ENCODE results near the gene TMC6. TPM values are rescaled to one million over a fixed set of nuclear protein-coding genes. Genes with fewer than 3 reads are reported as not detected.

Gene TMC6
- total RNA-seq, 1 donor from 2014 or later = 6.9 TPM

GRCh38 chr17:78104540-78104941, 24.0 kb downstream of the TMC6 start:
- no peak overlapping the region for H3K9ac ChIP-seq
- TF ChIP-seq, protein P1, sequence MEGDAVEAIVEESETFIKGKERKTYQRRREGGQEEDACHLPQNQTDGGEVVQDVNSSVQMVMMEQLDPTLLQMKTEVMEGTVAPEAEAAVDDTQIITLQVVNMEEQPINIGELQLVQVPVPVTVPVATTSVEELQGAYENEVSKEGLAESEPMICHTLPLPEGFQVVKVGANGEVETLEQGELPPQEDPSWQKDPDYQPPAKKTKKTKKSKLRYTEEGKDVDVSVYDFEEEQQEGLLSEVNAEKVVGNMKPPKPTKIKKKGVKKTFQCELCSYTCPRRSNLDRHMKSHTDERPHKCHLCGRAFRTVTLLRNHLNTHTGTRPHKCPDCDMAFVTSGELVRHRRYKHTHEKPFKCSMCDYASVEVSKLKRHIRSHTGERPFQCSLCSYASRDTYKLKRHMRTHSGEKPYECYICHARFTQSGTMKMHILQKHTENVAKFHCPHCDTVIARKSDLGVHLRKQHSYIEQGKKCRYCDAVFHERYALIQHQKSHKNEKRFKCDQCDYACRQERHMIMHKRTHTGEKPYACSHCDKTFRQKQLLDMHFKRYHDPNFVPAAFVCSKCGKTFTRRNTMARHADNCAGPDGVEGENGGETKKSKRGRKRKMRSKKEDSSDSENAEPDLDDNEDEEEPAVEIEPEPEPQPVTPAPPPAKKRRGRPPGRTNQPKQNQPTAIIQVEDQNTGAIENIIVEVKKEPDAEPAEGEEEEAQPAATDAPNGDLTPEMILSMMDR (IDR thresholded peaks at IDR 0.05) = no peak
- TF ChIP-seq EZH2phosphoT487 (IDR thresholded peaks at IDR 0.05) (no peak), EZH2 (IDR thresholded peaks at IDR 0.05) (no peak)
- no peak overlapping the region for H3K27ac ChIP-seq
- H3K4me3 ChIP-seq = no peak overlapping the region
- H3K9me3 ChIP-seq (ENCODE audit: low read depth) = no peaks in the 10 kb centered on the region
- H3K4me1 ChIP-seq = no peaks in the 10 kb centered on the region
- H3K27me3 Mint-ChIP-seq (ENCODE audit: insufficient read depth, low read depth) = peaks cover 6% of the 10 kb centered on the region
- peaks cover 8% of the 10 kb centered on the region for H3K36me3 ChIP-seq
- no peak overlapping the region for H2AFZ ChIP-seq (replicated peaks)
- H3K79me2 ChIP-seq (ENCODE audit: low read depth) = no peaks in the 10 kb centered on the region
- H3F3A ChIP-seq (ENCODE audit: low read depth) = no peaks in the 10 kb centered on the region
- no peaks in the 10 kb centered on the region for H3K27me3 ChIP-seq
- no peaks in the 10 kb centered on the region for H4K20me1 ChIP-seq (ENCODE audit: low read depth)
- H3K27ac Mint-ChIP-seq = no peak overlapping the region
- DNase-seq (ENCODE audit: low spot score) = no peak
- no peak overlapping the region for H3K4me3 Mint-ChIP-seq
- peaks cover 13% of the 10 kb centered on the region for H3K4me1 Mint-ChIP-seq
- H3K36me3 Mint-ChIP-seq = peaks cover 37% of the 10 kb centered on the region
- H3K9me3 Mint-ChIP-seq = peaks cover 7% of the 10 kb centered on the region
- no peak overlapping the region for H3K4me2 ChIP-seq

DNA sequence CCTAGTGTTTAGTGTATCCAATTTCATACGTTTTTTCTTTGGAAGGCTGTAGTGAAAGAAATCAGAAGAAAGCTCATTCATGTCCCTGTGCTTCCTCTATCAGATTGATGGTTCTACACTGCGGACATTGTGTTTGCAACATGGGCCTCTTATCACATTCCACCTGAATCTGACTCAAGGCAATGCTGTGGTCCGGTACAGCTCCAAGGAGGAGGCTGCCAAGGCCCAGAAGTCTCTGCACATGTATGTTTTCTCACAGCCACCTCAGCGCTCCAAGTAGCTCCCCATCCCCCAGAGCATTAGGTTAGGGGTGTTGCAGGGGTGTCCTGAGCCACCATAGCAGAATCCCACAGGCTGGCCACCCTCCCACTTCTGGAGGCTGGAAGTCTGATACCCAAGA, 25.2 kb downstream of the TMC6 start:
- TF ChIP-seq EZH2 (IDR thresholded peaks at IDR 0.05) (no peak), EZH2phosphoT487 (IDR thresholded peaks at IDR 0.05) (no peak)
- TF ChIP-seq, protein P1 (IDR thresholded peaks at IDR 0.05) = no peak
- Histone ChIP-seq H3K36me3 (peaks cover 9% of the 10 kb centered on the region), H3F3A (ENCODE audit: low read depth) (no peaks in the 10 kb centered on the region), H4K20me1 (ENCODE audit: low read depth) (no peaks in the 10 kb centered on the region), H3K27ac (no peak overlapping the region), H3K9me3 (ENCODE audit: low read depth) (no peaks in the 10 kb centered on the region), H3K9ac (no peak overlapping the region), H3K4me3 (no peak overlapping the region), H2AFZ (replicated peaks) (no peak overlapping the region), H3K27me3 (no peaks in the 10 kb centered on the region), H3K4me1 (no peaks in the 10 kb centered on the region), H3K79me2 (ENCODE audit: low read depth) (no peaks in the 10 kb centered on the region), H3K4me2 (no peak overlapping the region)
- peaks cover 7% of the 10 kb centered on the region for H3K9me3 Mint-ChIP-seq
- H3K4me3 Mint-ChIP-seq = no peak overlapping the region
- DNase-seq (ENCODE audit: low spot score) = no peak
- peaks cover 45% of the 10 kb centered on the region for H3K36me3 Mint-ChIP-seq
- H3K27ac Mint-ChIP-seq = no peak overlapping the region
- H3K27me3 Mint-ChIP-seq (ENCODE audit: insufficient read depth, low read depth) = peaks cover 6% of the 10 kb centered on the region
- peaks cover 9% of the 10 kb centered on the region for H3K4me1 Mint-ChIP-seq

DNA sequence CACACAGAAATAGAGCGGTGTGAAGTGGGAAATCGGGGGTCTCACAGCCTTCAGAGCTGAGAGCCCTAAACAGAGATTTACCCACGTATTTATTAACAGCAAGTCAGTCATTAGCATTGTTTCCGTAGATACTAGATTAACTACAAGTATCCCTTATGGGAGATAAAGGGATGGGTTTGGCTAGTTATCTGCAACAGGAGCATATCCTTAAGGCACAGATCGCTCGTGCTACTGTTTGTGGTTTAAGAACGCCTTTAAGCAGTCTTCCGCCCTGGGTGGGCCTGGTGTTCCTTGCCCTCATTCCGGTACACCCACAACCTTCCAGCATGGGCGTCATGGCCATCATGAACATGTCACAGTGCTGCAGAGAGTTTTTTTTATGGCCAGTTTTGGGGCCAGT, 27.0 kb downstream of the TMC6 start:
- Histone ChIP-seq H3K27me3 (no peaks in the 10 kb centered on the region), H3K4me3 (no peak overlapping the region), H3K4me2 (no peak overlapping the region), H3F3A (ENCODE audit: low read depth) (no peaks in the 10 kb centered on the region), H3K27ac (no peak overlapping the region), H3K79me2 (ENCODE audit: low read depth) (no peaks in the 10 kb centered on the region), H3K9me3 (ENCODE audit: low read depth) (no peaks in the 10 kb centered on the region), H3K9ac (no peak overlapping the region), H2AFZ (replicated peaks) (no peak overlapping the region), H3K36me3 (peaks cover 9% of the 10 kb centered on the region), H3K4me1 (no peaks in the 10 kb centered on the region), H4K20me1 (ENCODE audit: low read depth) (no peaks in the 10 kb centered on the region)
- Mint-ChIP-seq H3K27me3 (ENCODE audit: insufficient read depth, low read depth) (peaks cover 6% of the 10 kb centered on the region), H3K27ac (peak overlapping the region; percentile 54), H3K9me3 (peaks cover 7% of the 10 kb centered on the region), H3K36me3 (peaks cover 56% of the 10 kb centered on the region), H3K4me3 (no peak overlapping the region), H3K4me1 (peaks cover 3% of the 10 kb centered on the region)
- no peak for TF ChIP-seq EZH2 (IDR thresholded peaks at IDR 0.05)
- no peak for TF ChIP-seq EZH2phosphoT487 (IDR thresholded peaks at IDR 0.05)
- TF ChIP-seq, protein P1 (IDR thresholded peaks at IDR 0.05) = no peak
- DNase-seq (ENCODE audit: low spot score) = no peak

Measured in neural progenitor cell (in vitro differentiated cells).